ENCODE data around the gene BEND2. TPM values are rescaled to one million over a fixed set of nuclear protein-coding genes. Genes with fewer than 3 reads are reported as not detected.

Gene BEND2
- total RNA-seq, 2 experiments from 2014 or later, result not detected

DNA sequence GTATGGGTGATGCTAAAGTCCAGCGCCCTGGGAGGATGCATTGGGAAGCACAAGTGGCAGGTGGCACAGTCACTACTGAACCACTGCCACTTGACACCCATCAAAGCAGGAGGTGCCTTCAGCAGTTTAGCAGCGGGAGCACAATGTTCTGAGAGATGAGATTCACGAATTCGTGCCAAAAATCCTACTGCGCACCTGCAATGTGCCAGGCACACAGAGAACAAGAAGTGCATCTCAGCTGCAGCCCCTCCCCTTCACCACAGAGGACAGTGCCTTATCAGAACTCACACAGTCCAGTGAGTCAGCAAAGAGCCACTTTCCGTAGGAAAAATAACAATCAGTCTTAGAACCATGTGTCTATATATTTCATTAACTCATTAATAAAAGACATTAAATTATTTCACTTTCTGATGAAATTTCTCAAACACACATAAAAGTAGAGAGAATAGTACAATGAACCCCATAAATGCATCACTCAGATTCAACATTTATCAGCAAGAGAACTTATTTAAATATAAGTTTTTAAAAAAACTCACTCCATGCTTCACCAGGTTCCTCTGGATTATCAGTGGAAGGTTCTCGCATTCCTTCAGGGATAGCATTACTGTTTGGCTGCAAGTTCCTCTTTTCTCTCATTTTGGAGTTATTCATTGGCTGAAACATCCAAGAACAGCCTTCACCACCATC, 47.0 kb downstream of the BEND2 start:
- no peak overlapping the region for H3K4me2 ChIP-seq (ENCODE audit: low read length)
- no TSS peak for BruUV-seq (replicated peaks)

DNA sequence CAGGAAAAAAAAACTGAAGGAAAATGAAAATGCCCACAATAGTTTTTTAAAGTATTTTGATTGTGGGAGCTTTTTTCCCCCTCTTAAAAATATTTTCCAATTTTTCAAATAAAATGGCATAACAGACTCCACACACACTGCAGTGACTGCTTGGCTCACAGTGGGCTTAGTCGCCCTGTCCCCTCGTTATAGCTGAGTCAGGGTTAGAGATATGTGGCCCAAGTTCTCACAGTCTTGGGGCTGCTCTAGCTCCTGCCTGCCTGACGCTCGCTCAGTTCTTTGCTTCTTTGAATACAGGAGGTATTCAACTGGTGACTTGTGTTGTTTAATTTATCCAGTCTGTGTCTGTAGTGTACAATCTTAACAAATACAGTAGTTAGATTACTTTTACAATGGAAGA, 47.7 kb downstream of the BEND2 start:
- TF ChIP-seq EZH2phosphoT487 (IDR thresholded peaks at IDR 0.05; ENCODE audit: borderline replicate concordance, low read depth, low read length) (no peak), CTCF (conservative IDR thresholded peaks at IDR 0.05; ENCODE audit: low read length) (no peak)
- H3K4me1 ChIP-seq (ENCODE audit: insufficient read depth, low read length, poor library complexity, severe bottlenecking), result no peaks in the 10 kb centered on the region
- H3K36me3 ChIP-seq (ENCODE audit: insufficient read depth, low read length), result no peaks in the 10 kb centered on the region
- no peaks in the 10 kb centered on the region for H3K79me2 ChIP-seq (ENCODE audit: insufficient read depth, low read depth, low read length)
- no peak overlapping the region for H2AFZ ChIP-seq (ENCODE audit: low read length)
- H3K27ac ChIP-seq (ENCODE audit: low read depth, low read length, poor library complexity, severe bottlenecking), result no peak overlapping the region
- H3K4me2 ChIP-seq (ENCODE audit: low read length), result no peak overlapping the region
- no peak for DNase-seq (ENCODE audit: low spot score)
- no TSS peak for BruUV-seq (replicated peaks)
- no peaks in the 10 kb centered on the region for H4K20me1 ChIP-seq (ENCODE audit: insufficient read depth, low read length)
- H3K9me3 ChIP-seq (ENCODE audit: low read length), result no peaks in the 10 kb centered on the region
- intact Hi-C loops (cut with micrococcal nuclease; ENCODE audit: unreplicated experiment), result no loop called here
- H3K9me2 ChIP-seq (ENCODE audit: insufficient read depth, low read length), result no peaks in the 10 kb centered on the region
- CTCF ChIA-PET (ENCODE audit: unreplicated experiment), result no interaction called here
- no peak overlapping the region for H3K4me3 ChIP-seq (ENCODE audit: low read depth, low read length, poor library complexity, severe bottlenecking)
- POLR2A ChIA-PET, result no interaction called here

More for the DNA sequence above, 47.0 kb downstream of the BEND2 start:
- Histone ChIP-seq H3K4me3 (ENCODE audit: low read depth, low read length, poor library complexity, severe bottlenecking) (no peak overlapping the region), H3K36me3 (ENCODE audit: insufficient read depth, low read length) (no peaks in the 10 kb centered on the region), H3K9me3 (ENCODE audit: low read length) (no peaks in the 10 kb centered on the region), H2AFZ (ENCODE audit: low read length) (no peak overlapping the region), H3K4me1 (ENCODE audit: insufficient read depth, low read length, poor library complexity, severe bottlenecking) (no peaks in the 10 kb centered on the region), H3K9me2 (ENCODE audit: insufficient read depth, low read length) (no peaks in the 10 kb centered on the region), H4K20me1 (ENCODE audit: insufficient read depth, low read length) (no peaks in the 10 kb centered on the region), H3K27ac (ENCODE audit: low read depth, low read length, poor library complexity, severe bottlenecking) (no peak overlapping the region), H3K79me2 (ENCODE audit: insufficient read depth, low read depth, low read length) (no peaks in the 10 kb centered on the region)
- POLR2A ChIA-PET, result no interaction called here
- CTCF ChIA-PET (ENCODE audit: unreplicated experiment), result no interaction called here
- intact Hi-C loops (cut with micrococcal nuclease; ENCODE audit: unreplicated experiment), result no loop called here
- TF ChIP-seq CTCF (conservative IDR thresholded peaks at IDR 0.05; ENCODE audit: low read length), result no peak
- TF ChIP-seq EZH2phosphoT487 (IDR thresholded peaks at IDR 0.05; ENCODE audit: borderline replicate concordance, low read depth, low read length), result no peak
- no peak for DNase-seq (ENCODE audit: low spot score)

- BruUV-seq (replicated peaks), result no TSS peak
- Histone ChIP-seq H3K4me1 (ENCODE audit: insufficient read depth, low read length, poor library complexity, severe bottlenecking) (no peaks in the 10 kb centered on the region), H3K79me2 (ENCODE audit: insufficient read depth, low read depth, low read length) (no peaks in the 10 kb centered on the region), H3K4me2 (ENCODE audit: low read length) (no peak overlapping the region), H3K27ac (ENCODE audit: low read depth, low read length, poor library complexity, severe bottlenecking) (no peak overlapping the region), H2AFZ (ENCODE audit: low read length) (no peak overlapping the region), H4K20me1 (ENCODE audit: insufficient read depth, low read length) (no peaks in the 10 kb centered on the region), H3K9me2 (ENCODE audit: insufficient read depth, low read length) (no peaks in the 10 kb centered on the region), H3K4me3 (ENCODE audit: low read depth, low read length, poor library complexity, severe bottlenecking) (no peak overlapping the region), H3K9me3 (ENCODE audit: low read length) (no peaks in the 10 kb centered on the region), H3K36me3 (ENCODE audit: insufficient read depth, low read length) (no peaks in the 10 kb centered on the region)
- ChIA-PET POLR2A (no interaction called here), CTCF (ENCODE audit: unreplicated experiment) (no interaction called here)
- no peak for DNase-seq (ENCODE audit: low spot score)
- TF ChIP-seq EZH2phosphoT487 (IDR thresholded peaks at IDR 0.05; ENCODE audit: borderline replicate concordance, low read depth, low read length), result no peak
- no peak for TF ChIP-seq CTCF (conservative IDR thresholded peaks at IDR 0.05; ENCODE audit: low read length)
- intact Hi-C loops (cut with micrococcal nuclease; ENCODE audit: unreplicated experiment), result no loop called here
Observed at GRCh38 chrX:18170910-18171309, 49.8 kb downstream of the BEND2 start.
